ENCODE data around the gene CCNL2. TPM values are rescaled to one million over a fixed set of nuclear protein-coding genes. Genes with fewer than 3 reads are reported as not detected.
"Not testable (repeated sequence)": the region's sequence is repeated elsewhere in the genome, so short reads cannot be mapped to it uniquely, and the experiment has no call there.

Gene CCNL2
- total and polyA plus RNA-seq, 2 experiments from 2014 or later: 150 to 199 TPM

GRCh38 chr1:1418464-1419362, 19.6 kb upstream of the CCNL2 start:
- WGBS, 2 experiments (ENCODE audit: low coverage in 1 of 2, low lambda C conversion rate in 2 of 2, missing lambda C conversion rate in 2 of 2): 89 to 90% methylated on average over 23 to 26 of the region's 26 CpGs
- no peaks in the 10 kb centered on the region for H3K36me3 ChIP-seq (ENCODE audit: low read depth)
- no peak for TF ChIP-seq EZH2phosphoT487 (IDR thresholded peaks at IDR 0.05; ENCODE audit: insufficient read depth, low read depth)
- TF ChIP-seq EZH2 (IDR thresholded peaks at IDR 0.05; ENCODE audit: insufficient read depth, poor library complexity, severe bottlenecking): no peak

GRCh38 chr1:1417825-1418463, 18.8 kb upstream of the CCNL2 start:
- H4K20me1 ChIP-seq (ENCODE audit: insufficient read depth); H3K9me3 ChIP-seq (ENCODE audit: low read depth); in situ Hi-C loops (cut with MboI); H3K27me3 ChIP-seq (replicated peaks; ENCODE audit: insufficient read depth); DNase-seq; H3K79me2 ChIP-seq (ENCODE audit: insufficient read depth); H3K4me2 ChIP-seq (ENCODE audit: unreplicated experiment); H2AFZ ChIP-seq; H3K4me1 ChIP-seq (ENCODE audit: insufficient read depth); H3K4me3 ChIP-seq; H3F3A ChIP-seq (ENCODE audit: insufficient read depth); H3K27ac ChIP-seq; H3K9me2 ChIP-seq (ENCODE audit: insufficient read depth); H3K36me3 ChIP-seq (ENCODE audit: low read depth); H3K9ac ChIP-seq: not testable (repeated sequence)
- 90 to 91% methylated on average over 25 of the region's 25 CpGs for WGBS, 2 experiments (ENCODE audit: low coverage in 1 of 2, low lambda C conversion rate in 2 of 2, missing lambda C conversion rate in 2 of 2)

More at GRCh38 chr1:1418464-1419362, 19.6 kb upstream of the CCNL2 start:
- Histone ChIP-seq H4K20me1 (ENCODE audit: insufficient read depth) (no peaks in the 10 kb centered on the region), H3K4me2 (ENCODE audit: unreplicated experiment) (no peak overlapping the region), H3K27ac (no peak overlapping the region), H3K9ac (no peak overlapping the region), H3K9me2 (ENCODE audit: insufficient read depth) (no peaks in the 10 kb centered on the region), H3K79me2 (ENCODE audit: insufficient read depth) (no peaks in the 10 kb centered on the region), H3K27me3 (replicated peaks; ENCODE audit: insufficient read depth) (no peaks in the 10 kb centered on the region), H3K9me3 (ENCODE audit: low read depth) (no peaks in the 10 kb centered on the region), H3F3A (ENCODE audit: insufficient read depth) (no peaks in the 10 kb centered on the region), H3K4me3 (no peak overlapping the region), H3K4me1 (ENCODE audit: insufficient read depth) (no peaks in the 10 kb centered on the region), H2AFZ (no peak overlapping the region)
- in situ Hi-C loops (cut with MboI): no loop called here
- no peak for DNase-seq

DNA sequence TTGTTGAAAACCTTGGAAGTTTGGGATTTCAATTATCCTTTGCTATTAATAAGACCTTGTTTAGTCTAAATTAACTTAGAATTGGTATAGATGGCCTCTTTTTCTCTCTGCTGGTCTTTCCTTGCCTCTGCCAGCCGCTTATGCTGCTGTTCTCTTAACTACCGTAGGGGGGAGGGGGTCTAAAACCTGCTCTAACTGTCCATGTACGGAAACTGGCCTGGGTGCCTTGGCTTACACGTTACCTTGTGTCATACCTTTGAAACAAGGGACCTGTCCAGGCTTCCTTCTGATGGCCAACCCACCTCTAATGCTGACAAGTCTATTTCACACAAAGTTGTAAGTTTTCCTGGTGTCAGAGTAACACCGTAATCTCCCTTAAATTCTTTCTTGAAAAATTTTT, 18.3 kb upstream of the CCNL2 start:
- H3K4me2 ChIP-seq (ENCODE audit: unreplicated experiment); DNase-seq; in situ Hi-C loops (cut with MboI); H3K9me2 ChIP-seq (ENCODE audit: insufficient read depth); H3K9ac ChIP-seq; H3F3A ChIP-seq (ENCODE audit: insufficient read depth); H2AFZ ChIP-seq; H3K27me3 ChIP-seq (replicated peaks; ENCODE audit: insufficient read depth); H3K4me3 ChIP-seq; H3K27ac ChIP-seq; H3K4me1 ChIP-seq (ENCODE audit: insufficient read depth); H3K79me2 ChIP-seq (ENCODE audit: insufficient read depth); H4K20me1 ChIP-seq (ENCODE audit: insufficient read depth); H3K9me3 ChIP-seq (ENCODE audit: low read depth); H3K36me3 ChIP-seq (ENCODE audit: low read depth): not testable (repeated sequence)
- 70 to 74% methylated on average over 5 of the region's 5 CpGs for WGBS, 2 experiments (ENCODE audit: low coverage in 1 of 2, low lambda C conversion rate in 2 of 2, missing lambda C conversion rate in 2 of 2)

GRCh38 chr1:1415751-1416150, 16.6 kb upstream of the CCNL2 start:
- no peaks in the 10 kb centered on the region for H3K9me3 ChIP-seq (ENCODE audit: low read depth)
- no peak overlapping the region for H3K4me3 ChIP-seq
- H3K4me1 ChIP-seq (ENCODE audit: insufficient read depth): no peaks in the 10 kb centered on the region
- no peak overlapping the region for H3K4me2 ChIP-seq (ENCODE audit: unreplicated experiment)
- 78 to 82% methylated on average over 13 of the region's 13 CpGs for WGBS, 2 experiments (ENCODE audit: low coverage in 1 of 2, low lambda C conversion rate in 2 of 2, missing lambda C conversion rate in 2 of 2)
- H3K27me3 ChIP-seq (replicated peaks; ENCODE audit: insufficient read depth): no peaks in the 10 kb centered on the region
- no peak overlapping the region for H3K9ac ChIP-seq
- no peaks in the 10 kb centered on the region for H3K36me3 ChIP-seq (ENCODE audit: low read depth)
- no peaks in the 10 kb centered on the region for H4K20me1 ChIP-seq (ENCODE audit: insufficient read depth)
- no peak overlapping the region for H2AFZ ChIP-seq
- H3K9me2 ChIP-seq (ENCODE audit: insufficient read depth): no peaks in the 10 kb centered on the region
- H3K79me2 ChIP-seq (ENCODE audit: insufficient read depth): no peaks in the 10 kb centered on the region
- TF ChIP-seq EZH2phosphoT487 (IDR thresholded peaks at IDR 0.05; ENCODE audit: insufficient read depth, low read depth): no peak
- TF ChIP-seq EZH2 (IDR thresholded peaks at IDR 0.05; ENCODE audit: insufficient read depth, poor library complexity, severe bottlenecking): no peak
- H3K27ac ChIP-seq: no peak overlapping the region
- no peaks in the 10 kb centered on the region for H3F3A ChIP-seq (ENCODE audit: insufficient read depth)
- in situ Hi-C loops (cut with MboI): no loop called here
- no peak for DNase-seq

GRCh38 chr1:1412311-1412902, 13.3 kb upstream of the CCNL2 start:
- in situ Hi-C loops (cut with MboI); H4K20me1 ChIP-seq (ENCODE audit: insufficient read depth); H3K9me2 ChIP-seq (ENCODE audit: insufficient read depth); H3K36me3 ChIP-seq (ENCODE audit: low read depth); H3F3A ChIP-seq (ENCODE audit: insufficient read depth); H3K4me2 ChIP-seq (ENCODE audit: unreplicated experiment); DNase-seq; H3K9ac ChIP-seq; H3K27me3 ChIP-seq (replicated peaks; ENCODE audit: insufficient read depth); H2AFZ ChIP-seq; H3K4me3 ChIP-seq; H3K9me3 ChIP-seq (ENCODE audit: low read depth); H3K27ac ChIP-seq: not testable (repeated sequence)
- Histone ChIP-seq H3K4me1 (ENCODE audit: insufficient read depth) (peaks cover 11% of the 10 kb centered on the region), H3K79me2 (ENCODE audit: insufficient read depth) (peaks cover 22% of the 10 kb centered on the region)
- 29 to 30% methylated on average over 11 of the region's 11 CpGs for WGBS, 2 experiments (ENCODE audit: low coverage in 1 of 2, low lambda C conversion rate in 2 of 2, missing lambda C conversion rate in 2 of 2)
